ENCODE measurements around the gene GLB1L3. TPM values are rescaled to one million over a fixed set of nuclear protein-coding genes. Genes with fewer than 3 reads are reported as not detected.
A peak's percentile ranks its signal among the peaks of the same experiment; 100 is the strongest.

GLB1L3 gene
- 10 to 100 TPM in 1 of 4 donors, 1 to 10 TPM in 3; 7.5 to 18.5 (median 8.9) TPM for total RNA-seq

- 1 to 4% methylated on average over 47 to 64 of the region's 68 CpGs for WGBS, 2 donors
- intact Hi-C loops (cut with DNase I; ENCODE audit: low total_unique reads) = no loop called here
- no peak for TF ChIP-seq CTCF (IDR thresholded peaks at IDR 0.05)
- H3K4me3 ChIP-seq (ENCODE audit: low read depth, poor library complexity, severe bottlenecking) = peak within 1 kb of the TSS; percentile 6
- peak in 1 of 2 donors; percentile 86 for DNase-seq (ENCODE audit: low spot score in 2 of 2)
These were observed at the start of gene GLB1L3 for GRCh38 chr11:134275534-134276395. TSS of gene GLB1L3 (plus strand) at chr11:134276379. CDS start at chr11:134276741, 362 bp downstream.

GRCh38 chr11:134226806-134227325, 49.3 kb upstream of the GLB1L3 start:
- intact Hi-C loops (cut with DNase I; ENCODE audit: low total_unique reads) = no loop called here
- H3K4me3 ChIP-seq (ENCODE audit: low read depth, poor library complexity, severe bottlenecking) = no peak overlapping the region
- TF ChIP-seq CTCF (IDR thresholded peaks at IDR 0.05) (no peak), POLR2A (IDR thresholded peaks at IDR 0.05) (no peak)
- WGBS, 2 donors = 87 to 93% methylated on average over 5 of the region's 5 CpGs
- no peak for DNase-seq (ENCODE audit: low spot score in 2 of 2)

GRCh38 chr11:134228625-134229024, 47.6 kb upstream of the GLB1L3 start:
- intact Hi-C loops (cut with DNase I; ENCODE audit: low total_unique reads) = no loop called here
- DNase-seq (ENCODE audit: low spot score in 2 of 2) = peak in 1 of 2 donors; percentile 46
- H3K4me3 ChIP-seq (ENCODE audit: low read depth, poor library complexity, severe bottlenecking) = no peak overlapping the region
- TF ChIP-seq POLR2A (IDR thresholded peaks at IDR 0.05) = no peak
- TF ChIP-seq CTCF (IDR thresholded peaks at IDR 0.05) = no peak
- 72 to 74% methylated on average over 6 of the region's 6 CpGs for WGBS, 2 donors

- 57 to 70% methylated on average over 6 of the region's 6 CpGs for WGBS, 2 donors
- intact Hi-C loops (cut with DNase I; ENCODE audit: low total_unique reads) = no loop called here
- DNase-seq (ENCODE audit: low spot score in 2 of 2) = no peak
- no peak overlapping the region for H3K4me3 ChIP-seq (ENCODE audit: low read depth, poor library complexity, severe bottlenecking)
- TF ChIP-seq POLR2A (IDR thresholded peaks at IDR 0.05) = no peak
- TF ChIP-seq CTCF (IDR thresholded peaks at IDR 0.05) = no peak
These were observed 46.9 kb upstream of the GLB1L3 start for GRCh38 chr11:134229126-134229790.

GRCh38 chr11:134230339-134230738, 45.8 kb upstream of the GLB1L3 start:
- peak in 1 of 2 donors; percentile 56 for DNase-seq (ENCODE audit: low spot score in 2 of 2)
- intact Hi-C loops (cut with DNase I; ENCODE audit: low total_unique reads) = no loop called here
- TF ChIP-seq CTCF (IDR thresholded peaks at IDR 0.05) = no peak
- no peak for TF ChIP-seq POLR2A (IDR thresholded peaks at IDR 0.05)
- WGBS, 2 donors = 75 to 77% methylated on average over 4 of the region's 4 CpGs
- no peak overlapping the region for H3K4me3 ChIP-seq (ENCODE audit: low read depth, poor library complexity, severe bottlenecking)

All from lower leg skin (tissue), 4 donors.